ENCODE results near the gene LAMTOR4.

LAMTOR4 gene

DNA sequence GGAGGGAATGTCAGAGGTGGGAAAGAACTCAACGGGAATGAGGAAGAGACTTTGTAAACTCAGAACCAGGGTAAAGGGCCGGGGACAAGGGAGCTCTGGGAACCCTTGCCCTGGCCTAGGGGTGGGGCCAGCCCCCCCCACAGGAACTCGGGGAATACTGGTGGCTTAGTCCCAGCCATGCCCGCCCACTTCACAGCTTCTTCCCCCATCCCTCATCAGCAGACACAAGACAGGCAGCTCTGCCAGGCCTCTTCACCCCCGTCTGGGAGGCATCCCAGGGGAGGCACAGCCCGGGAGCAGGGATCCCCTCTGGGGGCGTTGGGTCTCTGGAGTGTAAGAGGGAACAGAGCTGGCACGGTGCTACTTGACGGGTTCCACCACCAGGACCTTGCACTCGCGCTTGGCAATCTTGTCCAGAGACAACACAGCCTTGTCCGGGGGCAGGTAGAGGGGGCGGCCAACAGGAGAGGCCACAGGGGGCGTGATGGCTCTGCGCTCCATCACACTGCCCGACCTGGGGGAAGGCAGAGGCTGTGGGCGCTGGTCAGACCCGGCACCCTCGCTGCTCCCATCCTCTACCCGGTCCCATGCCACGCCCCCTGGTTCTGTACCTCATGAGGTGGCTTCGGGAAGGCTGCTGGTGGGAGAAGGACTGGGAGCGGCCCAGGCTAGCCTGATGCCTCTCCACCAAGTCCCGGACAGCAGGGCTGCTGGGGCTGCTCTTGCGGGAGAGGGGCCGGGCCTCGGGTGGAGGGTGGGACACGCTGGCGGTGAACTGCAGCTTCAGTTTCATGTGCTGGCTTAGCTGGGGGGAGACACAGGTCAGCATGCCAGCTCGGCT is 6.2 kb downstream of the LAMTOR4 start:
- Mint-ChIP-seq H3K4me3 (peak overlapping the region in 1 of 3 experiments; percentile 38), H3K9me3 (no peaks in the 10 kb centered on the region)
- TF ChIP-seq, protein P1, sequence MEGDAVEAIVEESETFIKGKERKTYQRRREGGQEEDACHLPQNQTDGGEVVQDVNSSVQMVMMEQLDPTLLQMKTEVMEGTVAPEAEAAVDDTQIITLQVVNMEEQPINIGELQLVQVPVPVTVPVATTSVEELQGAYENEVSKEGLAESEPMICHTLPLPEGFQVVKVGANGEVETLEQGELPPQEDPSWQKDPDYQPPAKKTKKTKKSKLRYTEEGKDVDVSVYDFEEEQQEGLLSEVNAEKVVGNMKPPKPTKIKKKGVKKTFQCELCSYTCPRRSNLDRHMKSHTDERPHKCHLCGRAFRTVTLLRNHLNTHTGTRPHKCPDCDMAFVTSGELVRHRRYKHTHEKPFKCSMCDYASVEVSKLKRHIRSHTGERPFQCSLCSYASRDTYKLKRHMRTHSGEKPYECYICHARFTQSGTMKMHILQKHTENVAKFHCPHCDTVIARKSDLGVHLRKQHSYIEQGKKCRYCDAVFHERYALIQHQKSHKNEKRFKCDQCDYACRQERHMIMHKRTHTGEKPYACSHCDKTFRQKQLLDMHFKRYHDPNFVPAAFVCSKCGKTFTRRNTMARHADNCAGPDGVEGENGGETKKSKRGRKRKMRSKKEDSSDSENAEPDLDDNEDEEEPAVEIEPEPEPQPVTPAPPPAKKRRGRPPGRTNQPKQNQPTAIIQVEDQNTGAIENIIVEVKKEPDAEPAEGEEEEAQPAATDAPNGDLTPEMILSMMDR (IDR thresholded peaks at IDR 0.05; ENCODE audit: unreplicated experiment in 3 of 3): no peak

GRCh38 chr7:100155553-100156317 is 7.0 kb downstream of the LAMTOR4 start:
- H3K4me1 Mint-ChIP-seq: peaks cover 15% of the 10 kb centered on the region
- H3K9me3 Mint-ChIP-seq: no peaks in the 10 kb centered on the region
- H3K27ac Mint-ChIP-seq: no peak overlapping the region
- H3K36me3 Mint-ChIP-seq (ENCODE audit: low read depth): peaks cover 20% of the 10 kb centered on the region
- TF ChIP-seq, protein P1 (IDR thresholded peaks at IDR 0.05; ENCODE audit: unreplicated experiment in 3 of 3): no peak
- no peaks in the 10 kb centered on the region for H3K27me3 Mint-ChIP-seq (ENCODE audit: low read depth)
- H3K4me3 Mint-ChIP-seq: peak overlapping the region; percentile 81 to 89 (median 89)

More for the DNA sequence above, 6.2 kb downstream of the LAMTOR4 start:
- Mint-ChIP-seq H3K27ac (no peak overlapping the region), H3K27me3 (ENCODE audit: low read depth) (no peaks in the 10 kb centered on the region), H3K4me1 (peaks cover 22% of the 10 kb centered on the region), H3K36me3 (ENCODE audit: low read depth) (peaks cover 27% of the 10 kb centered on the region)

- TF ChIP-seq, protein P1 (IDR thresholded peaks at IDR 0.05; ENCODE audit: unreplicated experiment in 3 of 3): no peak
- Mint-ChIP-seq H3K4me3 (peak overlapping the region; percentile 81 to 89 (median 89)), H3K9me3 (no peaks in the 10 kb centered on the region), H3K4me1 (peaks cover 15% of the 10 kb centered on the region), H3K27me3 (ENCODE audit: low read depth) (no peaks in the 10 kb centered on the region), H3K27ac (peak overlapping the region; percentile 5 to 81 (median 17)), H3K36me3 (ENCODE audit: low read depth) (peaks cover 20% of the 10 kb centered on the region)
Observed at GRCh38 chr7:100156331-100157068, 7.8 kb downstream of the LAMTOR4 start.

- TF ChIP-seq, protein P1 (IDR thresholded peaks at IDR 0.05; ENCODE audit: unreplicated experiment in 3 of 3): no peak
- H3K9me3 Mint-ChIP-seq: no peaks in the 10 kb centered on the region
- peak overlapping the region; percentile 81 to 89 (median 89) for H3K4me3 Mint-ChIP-seq
- H3K4me1 Mint-ChIP-seq: peaks cover 15% of the 10 kb centered on the region
- H3K36me3 Mint-ChIP-seq (ENCODE audit: low read depth): peaks cover 20% of the 10 kb centered on the region
- no peaks in the 10 kb centered on the region for H3K27me3 Mint-ChIP-seq (ENCODE audit: low read depth)
- H3K27ac Mint-ChIP-seq: peak overlapping the region; percentile 5 to 81 (median 17)
Observed at GRCh38 chr7:100157069-100157333, 8.3 kb downstream of the LAMTOR4 start.

DNA sequence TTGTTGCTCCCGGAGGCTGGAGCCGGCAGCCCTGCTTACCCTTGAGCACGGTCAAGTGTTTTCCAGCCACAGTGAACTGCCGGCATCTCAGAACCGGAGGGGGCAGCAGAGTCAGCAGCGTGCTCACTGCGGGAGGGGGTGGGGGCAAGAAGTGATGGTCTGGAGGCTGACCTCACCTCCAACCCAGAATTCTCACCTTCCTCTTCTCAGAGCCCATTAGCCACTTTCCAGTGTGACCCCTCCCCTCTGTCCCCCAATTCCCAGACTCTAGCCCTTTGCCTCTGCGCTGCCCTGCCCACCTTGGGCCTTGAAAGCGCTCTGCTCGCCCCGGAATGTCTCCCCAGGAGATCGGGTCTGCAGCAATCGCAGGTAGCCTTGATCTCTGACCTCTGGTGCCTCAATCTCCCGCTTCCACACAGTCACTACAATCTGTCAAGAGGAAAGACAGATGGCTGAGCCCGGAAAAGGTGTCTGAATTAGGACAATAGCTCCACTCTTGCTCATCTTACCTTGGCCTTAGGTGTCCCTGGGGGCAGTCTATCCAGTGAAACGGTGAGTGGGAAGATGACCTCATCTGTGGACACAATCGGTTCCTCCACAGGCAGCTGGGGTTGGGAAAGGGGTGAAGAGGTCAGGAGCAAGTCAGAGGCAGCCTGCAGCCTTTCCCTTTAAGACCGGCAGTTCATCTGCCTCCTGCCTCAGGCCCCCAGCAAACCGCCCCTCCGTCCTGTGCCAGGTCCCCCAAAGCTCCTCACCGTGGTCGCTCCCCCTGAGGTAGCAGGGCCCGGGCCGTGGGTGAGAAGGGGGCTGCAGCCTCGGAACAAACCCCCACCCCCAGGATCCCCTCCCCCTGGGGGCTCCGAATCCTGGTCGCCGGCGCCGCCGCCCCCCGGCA is 8.9 kb downstream of the LAMTOR4 start:
- peak overlapping the region; percentile 17 to 81 (median 77) for H3K27ac Mint-ChIP-seq
- no peaks in the 10 kb centered on the region for H3K9me3 Mint-ChIP-seq
- peaks cover 15% of the 10 kb centered on the region for H3K4me1 Mint-ChIP-seq
- no peaks in the 10 kb centered on the region for H3K27me3 Mint-ChIP-seq (ENCODE audit: low read depth)
- peaks cover 14% of the 10 kb centered on the region for H3K36me3 Mint-ChIP-seq (ENCODE audit: low read depth)
- TF ChIP-seq, protein P1 (IDR thresholded peaks at IDR 0.05; ENCODE audit: unreplicated experiment in 3 of 3): peak in 1 of 3 experiments; percentile 8
- H3K4me3 Mint-ChIP-seq: peak overlapping the region; percentile 81 to 89 (median 89)

All from nephron (organoid).